CD4-positive, alpha-beta T cell treated with Interferon alpha-2 for 1 hour (primary cell): ENCODE data around the gene SYT2.
A peak's percentile ranks its signal among the peaks of the same experiment; 100 is the strongest.
"Not testable (repeated sequence)": the region's sequence is repeated elsewhere in the genome, so short reads cannot be mapped to it uniquely, and the experiment has no call there.

ENCODE experiments used
- DNase-seq, 2 donors: peaks; one replicate each; pipeline ENCODE4 v3.0.0-alpha.2; 2020 to 2022

The SYT2 gene

DNA sequence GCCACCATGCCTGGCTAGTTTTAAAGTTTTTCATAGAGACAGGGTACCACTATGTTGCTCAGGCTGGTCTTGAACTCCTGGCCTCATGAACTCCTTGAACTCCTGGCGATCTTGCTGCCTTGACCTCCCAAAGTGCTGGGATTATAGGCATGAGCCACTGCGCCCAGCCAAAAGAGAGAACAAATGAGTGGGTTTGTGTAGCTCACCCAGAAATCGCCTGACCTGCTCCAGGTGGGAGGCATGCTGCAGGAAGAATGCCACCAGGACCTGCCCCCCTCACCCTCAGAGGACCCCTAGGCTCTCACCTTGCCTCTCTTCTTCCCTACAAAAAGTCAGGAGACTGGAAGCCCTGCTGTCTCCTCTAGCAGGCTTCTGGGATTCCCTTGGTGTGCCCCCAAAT is 88.8 kb downstream of the SYT2 start:
- no peak for DNase-seq

- DNase-seq = not testable (repeated sequence)
Observed at GRCh38 chr1:202620036-202620435, 90.2 kb downstream of the SYT2 start.

- no peak for DNase-seq
Observed at GRCh38 chr1:202619505-202619904, 90.7 kb downstream of the SYT2 start.

- not testable (repeated sequence) for DNase-seq
Observed at GRCh38 chr1:202619012-202619411, 91.2 kb downstream of the SYT2 start.

DNA sequence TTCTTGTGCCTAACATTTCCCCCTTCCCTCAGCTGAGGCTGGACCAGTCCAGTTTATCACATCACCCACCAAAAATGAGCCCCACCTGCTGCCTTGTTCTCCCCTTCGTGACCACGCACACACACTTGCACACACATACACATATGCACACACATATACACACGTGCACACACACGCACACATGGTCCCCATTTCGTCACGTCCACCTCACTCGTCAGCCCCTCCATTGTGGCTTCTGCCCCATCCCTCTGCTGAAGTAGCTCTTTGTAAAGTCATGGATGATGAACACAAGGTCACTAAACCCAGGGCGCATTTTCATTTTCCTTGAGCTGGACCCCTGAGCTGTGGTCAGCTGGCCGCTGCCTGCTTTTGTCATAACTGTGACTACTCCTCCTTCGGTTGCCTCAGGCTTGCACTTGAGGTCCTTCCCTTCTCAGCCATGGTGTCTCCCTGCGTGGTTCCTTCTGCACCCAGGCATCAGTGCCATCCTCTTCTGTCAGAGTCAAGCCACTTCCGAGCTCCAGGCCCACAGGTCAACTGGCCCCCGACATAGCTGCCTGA is 93.8 kb downstream of the SYT2 start:
- DNase-seq = no peak

GRCh38 chr1:202615501-202616354 is 94.5 kb downstream of the SYT2 start:
- DNase-seq = peak in 1 of 2 donors; percentile 37

DNA sequence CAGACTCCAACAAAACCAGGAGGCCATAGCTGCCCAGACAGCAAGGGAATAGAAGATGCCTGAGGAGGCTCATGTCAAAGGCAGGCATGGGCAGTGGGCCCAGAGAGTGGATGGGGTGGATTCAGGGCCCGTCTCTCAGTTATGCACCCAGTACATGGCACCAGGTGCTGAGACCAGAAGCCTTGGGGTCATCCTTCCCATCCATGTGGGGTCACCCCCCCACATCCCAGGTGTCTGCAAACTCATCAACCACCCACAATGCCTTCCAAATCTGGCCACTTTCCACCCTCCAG is 95.1 kb downstream of the SYT2 start:
- DNase-seq = not testable (repeated sequence)

DNA sequence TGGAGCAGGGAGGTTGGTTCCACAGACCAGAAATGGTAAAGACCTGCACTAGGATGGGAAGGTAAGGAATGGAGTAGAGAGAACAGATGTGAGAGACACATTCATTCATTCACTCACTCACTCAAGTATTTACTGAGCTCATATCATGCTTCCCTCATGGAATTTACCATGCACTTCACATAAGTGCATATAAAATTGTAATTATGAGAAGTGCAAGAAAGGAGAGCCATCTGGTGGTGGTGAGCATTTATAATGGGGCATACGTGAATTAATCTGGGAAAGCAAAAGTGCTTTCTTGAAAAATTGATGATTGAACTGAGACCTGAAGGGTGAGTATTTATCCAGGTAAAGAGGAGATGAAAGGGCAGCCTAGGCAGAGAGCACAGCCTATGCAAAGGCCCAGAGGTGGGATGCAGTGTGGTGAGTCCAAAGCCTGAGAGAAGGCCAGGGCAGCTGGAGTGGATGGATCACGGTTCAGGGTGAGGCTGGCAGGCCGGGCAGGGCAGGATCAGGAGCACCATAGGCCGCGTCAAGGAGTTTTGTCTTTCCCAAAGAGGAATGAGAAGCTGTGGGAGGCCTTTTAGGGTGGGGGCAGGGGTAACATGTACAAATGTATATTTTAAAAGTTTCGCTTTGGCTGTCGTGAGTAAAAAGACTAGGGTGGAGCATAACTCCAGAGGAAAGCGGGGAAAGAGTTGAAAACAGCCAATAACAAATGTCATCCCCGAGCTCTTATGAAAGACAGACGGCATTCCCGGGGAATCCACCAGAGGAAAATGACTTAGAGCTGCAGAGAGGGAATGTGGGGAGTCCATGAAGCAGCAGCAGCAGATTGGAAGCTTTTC is 95.7 kb downstream of the SYT2 start:
- DNase-seq = not testable (repeated sequence)

GRCh38 chr1:202613571-202613970 is 96.7 kb downstream of the SYT2 start:
- DNase-seq = no peak

DNA sequence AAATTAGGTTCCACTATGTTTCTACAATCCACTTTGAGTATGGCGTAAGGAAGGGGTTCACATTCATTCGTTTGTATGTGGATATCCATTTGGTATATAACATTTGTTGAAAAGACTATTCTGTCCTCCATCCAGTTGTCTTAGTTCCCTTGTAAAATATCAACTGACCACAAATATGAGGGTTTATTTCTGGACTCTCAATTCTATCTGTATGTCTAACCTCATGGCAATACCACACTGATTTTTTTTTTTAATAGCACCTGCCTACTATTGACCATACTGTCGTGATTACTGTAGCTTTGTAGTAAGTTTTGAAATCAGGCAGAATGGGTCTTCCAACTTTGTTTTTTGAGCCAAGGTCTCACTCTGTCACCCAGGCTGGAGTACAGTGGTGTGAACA is 98.2 kb downstream of the SYT2 start:
- not testable (repeated sequence) for DNase-seq

DNA sequence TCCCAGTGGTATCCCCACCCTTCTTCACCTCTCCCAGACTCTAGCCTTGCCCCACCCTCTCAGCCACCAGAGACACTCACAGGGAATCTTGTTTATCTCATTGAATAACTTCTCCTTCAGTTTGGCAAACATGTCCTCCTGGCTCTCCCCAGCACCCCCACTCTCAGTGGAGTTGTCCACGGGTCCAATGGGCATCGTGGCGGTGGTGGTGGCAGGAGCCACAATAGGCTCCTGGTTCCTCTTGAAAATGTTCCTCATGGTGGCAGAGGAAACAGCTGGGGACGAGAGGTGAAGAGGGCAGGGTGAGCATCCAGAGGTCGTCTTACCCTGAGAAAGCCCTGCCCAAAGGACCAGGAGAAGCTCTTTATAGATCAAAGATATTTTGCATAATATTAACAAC is 104.7 kb downstream of the SYT2 start:
- no peak for DNase-seq

DNA sequence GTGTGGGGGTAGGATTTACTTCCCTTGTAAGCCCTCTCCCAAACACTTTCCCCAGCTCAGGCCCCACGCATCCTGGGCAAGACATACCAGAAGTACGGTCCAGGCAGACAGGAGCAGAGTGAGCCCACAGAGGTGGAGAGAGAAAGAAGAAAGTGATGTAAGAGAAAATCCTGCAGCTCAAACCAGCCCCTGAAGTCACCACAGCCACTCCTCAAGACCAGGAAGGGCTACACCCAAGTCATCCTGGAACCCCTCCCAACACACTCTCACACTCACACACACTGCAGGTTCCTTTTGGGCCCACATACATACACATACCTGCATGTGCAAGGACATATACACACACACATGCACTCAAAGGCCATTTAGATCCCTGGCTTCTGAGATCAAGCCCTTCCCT is 106.8 kb downstream of the SYT2 start:
- no peak for DNase-seq

- no peak for DNase-seq
Observed at GRCh38 chr1:202600432-202601041, 109.7 kb downstream of the SYT2 start.

DNA sequence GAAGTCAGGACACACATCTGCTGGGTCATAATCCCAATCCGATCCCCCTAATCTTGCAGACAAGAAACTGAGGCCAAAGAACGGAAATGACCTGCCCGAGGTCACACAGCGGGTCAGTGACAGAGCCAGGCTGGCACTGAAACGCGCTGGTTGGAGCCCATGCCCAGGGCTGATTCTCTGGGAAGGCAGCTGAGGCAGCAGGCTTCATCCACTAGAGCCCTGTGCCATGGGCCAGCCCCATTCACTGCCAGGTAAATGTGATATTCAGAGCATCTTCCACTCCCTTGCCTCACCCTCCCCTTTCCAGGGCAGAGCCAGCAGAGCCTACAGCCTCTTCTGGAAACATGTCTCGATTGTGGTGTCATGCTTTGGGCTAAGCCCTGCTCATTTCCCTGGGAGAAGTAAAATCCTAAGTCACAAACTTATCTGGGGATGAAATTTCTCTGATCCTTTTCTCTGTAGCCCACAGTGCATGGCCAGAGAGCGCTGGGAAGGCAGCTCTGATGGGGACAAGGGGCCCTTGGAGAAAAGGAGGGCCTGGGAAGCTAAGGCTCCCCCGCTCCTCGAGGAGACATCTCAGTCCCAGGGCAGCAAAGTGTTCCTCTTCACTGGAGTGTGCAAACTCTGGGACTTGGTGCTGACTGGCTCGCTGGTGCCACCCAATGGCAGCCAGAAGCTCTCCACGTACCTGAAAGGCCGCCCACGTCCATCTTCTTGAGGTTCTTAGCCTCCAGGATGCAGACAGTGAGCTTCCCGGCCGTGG is 110.4 kb downstream of the SYT2 start:
- DNase-seq = peak; percentile 20 to 23

GRCh38 chr1:202597090-202597761 is 113.0 kb downstream of the SYT2 start:
- no peak for DNase-seq

- DNase-seq = no peak
Observed at GRCh38 chr1:202596638-202597037, 113.6 kb downstream of the SYT2 start.

GRCh38 chr1:202593845-202594244 is 116.4 kb downstream of the SYT2 start:
- DNase-seq = no peak

GRCh38 chr1:202592146-202592545 is 118.1 kb downstream of the SYT2 start:
- no peak for DNase-seq

DNA sequence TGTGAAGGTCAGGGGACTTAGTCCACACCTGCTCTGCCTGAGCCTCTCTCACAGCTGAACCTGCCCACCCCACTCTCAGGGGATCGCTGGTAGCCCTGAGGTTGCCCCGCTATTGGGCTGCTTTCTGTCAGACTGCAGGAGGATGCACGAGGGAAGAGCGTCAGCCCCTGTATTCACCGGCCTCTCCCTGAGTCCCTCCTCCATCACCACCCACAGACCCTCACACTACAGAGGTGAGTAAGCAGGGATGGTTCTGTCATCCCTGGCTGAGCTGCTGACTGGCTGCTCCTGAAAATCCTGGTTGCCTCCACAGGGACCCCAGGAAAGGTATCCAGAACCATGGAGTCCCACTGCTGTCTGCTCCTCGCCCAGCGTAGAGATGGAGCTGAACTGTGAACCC is 118.7 kb downstream of the SYT2 start:
- no peak for DNase-seq

- DNase-seq = no peak
Observed at GRCh38 chr1:202590975-202591411, 119.3 kb downstream of the SYT2 start.

GRCh38 chr1:202590126-202590525 is 120.1 kb downstream of the SYT2 start:
- no peak for DNase-seq
